Measurements from ENCODE around the gene PLOD3.
"Not testable (repeated sequence)": the region's sequence is repeated elsewhere in the genome, so short reads cannot be mapped to it uniquely, and the experiment has no call there.

PLOD3 gene

GRCh38 chr7:101202603-101202918 lies 14.8 kb downstream of the PLOD3 start:
- H3K4me3 ChIP-seq (ENCODE audit: low read depth, low read length), result no peak overlapping the region
- CTCF ChIA-PET, result interaction anchor here (0.8 to 6.6 kb wide), 5 partner anchors 10 to 58 kb away, joined by 3 to 83 read pairs (median 3); no protein-coding TSS in a partner anchor
- no peak for DNase-seq (ENCODE audit: low read depth, low spot score)
- no peak for TF ChIP-seq CTCF (IDR thresholded peaks at IDR 0.05; ENCODE audit: insufficient read depth, low read length, missing control alignments)
- POLR2A ChIA-PET, result interaction anchor here (1.1 kb wide), 2 partner anchors 10 to 15 kb away, joined by 3 to 7 read pairs; partner anchors contain the start of genes PLOD3 and ZNHIT1

- no peak overlapping the region for H3K4me3 ChIP-seq (ENCODE audit: low read depth, low read length)
- TF ChIP-seq CTCF (IDR thresholded peaks at IDR 0.05; ENCODE audit: insufficient read depth, low read length, missing control alignments), result no peak
- no peak for DNase-seq (ENCODE audit: low read depth, low spot score)
- POLR2A ChIA-PET, result interaction anchor here (1.1 kb wide), 2 partner anchors 11 to 15 kb away, joined by 3 to 7 read pairs; partner anchors contain the start of genes PLOD3 and ZNHIT1
- CTCF ChIA-PET, result interaction anchor here (0.7 to 6.6 kb wide), 5 partner anchors 8 to 58 kb away, joined by 3 to 83 read pairs (median 3); no protein-coding TSS in a partner anchor
Observed at GRCh38 chr7:101201695-101202602, 15.4 kb downstream of the PLOD3 start.

GRCh38 chr7:101200862-101201599 lies 16.4 kb downstream of the PLOD3 start, which contains the start of gene MOGAT3:
TSS of gene MOGAT3 (minus strand) at chr7:101201036. CDS start at chr7:101200854, 182 bp downstream.
- CTCF ChIA-PET, result interaction anchor here (0.7 to 6.6 kb wide), 6 partner anchors 8 to 82 kb away, joined by 3 to 83 read pairs (median 5); no protein-coding TSS in a partner anchor
- POLR2A ChIA-PET, result no interaction called here
- TF ChIP-seq CTCF (IDR thresholded peaks at IDR 0.05; ENCODE audit: insufficient read depth, low read length, missing control alignments), result no peak
- no peak within 1 kb of the TSS for H3K4me3 ChIP-seq (ENCODE audit: low read depth, low read length)
- no peak for DNase-seq (ENCODE audit: low read depth, low spot score)

DNA sequence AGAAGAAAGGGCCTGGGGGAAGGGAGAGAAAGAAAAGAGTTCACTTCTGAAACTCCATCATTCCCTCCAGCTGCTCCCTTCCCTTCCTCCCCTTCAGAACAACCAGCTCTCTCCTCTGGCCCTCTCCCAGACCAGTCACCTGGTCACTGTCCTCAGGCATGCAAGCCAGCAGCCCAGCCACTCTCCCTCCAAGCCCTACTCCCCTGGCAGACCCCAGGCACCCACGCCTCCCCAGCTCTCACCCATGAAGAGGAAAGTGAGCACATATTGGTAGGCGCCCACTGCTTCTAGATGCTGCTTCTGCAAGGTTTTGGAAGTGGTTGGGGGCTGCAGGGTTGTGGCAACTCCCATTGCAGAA lies 16.9 kb downstream of the PLOD3 start:
- ChIA-PET CTCF (interaction anchor here (0.7 to 6.6 kb wide), 5 partner anchors 8 to 83 kb away, joined by 3 to 83 read pairs (median 6); no protein-coding TSS in a partner anchor), POLR2A (no interaction called here)
- no peak for DNase-seq (ENCODE audit: low read depth, low spot score)
- TF ChIP-seq CTCF (IDR thresholded peaks at IDR 0.05; ENCODE audit: insufficient read depth, low read length, missing control alignments), result no peak
- H3K4me3 ChIP-seq (ENCODE audit: low read depth, low read length), result no peak overlapping the region

DNA sequence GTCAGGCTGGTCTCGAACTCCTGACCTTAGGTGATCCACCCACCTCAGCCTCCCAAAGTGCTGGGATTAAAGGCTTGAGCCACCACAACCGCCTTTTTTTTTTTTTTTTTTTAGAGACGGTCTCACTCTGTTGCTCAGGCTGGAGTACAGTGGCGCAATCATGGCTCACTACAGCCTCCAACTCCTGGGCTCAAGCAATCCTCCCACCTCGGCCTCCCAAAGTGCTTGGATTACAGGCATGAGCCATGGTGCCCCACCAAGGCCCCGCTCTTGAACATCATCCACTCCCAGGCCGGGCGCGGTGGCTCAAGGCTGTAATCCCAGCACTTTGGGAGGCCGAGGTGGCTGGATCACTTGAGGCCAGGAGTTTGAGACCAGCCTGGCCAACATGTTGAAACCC lies 17.9 kb downstream of the PLOD3 start:
- DNase-seq (ENCODE audit: low read depth, low spot score); POLR2A ChIA-PET; H3K4me3 ChIP-seq (ENCODE audit: low read depth, low read length): not testable (repeated sequence)
- CTCF ChIA-PET, result interaction anchor here (1.2 to 6.6 kb wide), 4 partner anchors 7 to 83 kb away, joined by 4 to 83 read pairs (median 8); no protein-coding TSS in a partner anchor

DNA sequence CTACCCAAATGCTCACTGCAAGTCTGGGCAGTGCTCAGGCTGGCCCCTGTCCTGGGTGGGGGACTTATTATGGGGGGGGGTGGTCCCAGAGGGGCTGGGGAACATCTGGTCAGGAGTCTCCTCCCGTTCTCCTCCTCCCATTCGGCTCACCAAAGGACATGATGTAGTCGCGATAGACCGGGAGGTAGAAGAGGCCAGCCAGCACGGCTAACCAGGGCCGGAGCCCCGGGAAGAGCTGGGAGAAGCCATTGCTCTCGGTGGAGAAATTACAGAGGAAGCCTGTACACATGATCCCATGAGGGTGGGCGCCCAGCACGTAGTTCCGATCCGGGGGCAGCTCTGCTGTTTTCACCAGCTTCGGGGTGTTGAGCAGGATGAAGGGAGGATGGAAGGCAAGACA lies 18.9 kb downstream of the PLOD3 start:
- TF ChIP-seq CTCF (IDR thresholded peaks at IDR 0.05; ENCODE audit: insufficient read depth, low read length, missing control alignments), result no peak
- ChIA-PET CTCF (no interaction called here), POLR2A (no interaction called here)
- H3K4me3 ChIP-seq (ENCODE audit: low read depth, low read length), result no peak overlapping the region
- no peak for DNase-seq (ENCODE audit: low read depth, low spot score)
